ACHN (cell line): Measurements from ENCODE around the gene ANAPC15.
"Not testable (repeated sequence)": the region's sequence is repeated elsewhere in the genome, so short reads cannot be mapped to it uniquely, and the experiment has no call there.

ENCODE experiments used
- DNase-seq: peaks from one replicate; pipeline ENCODE4 v3.0.0-alpha.2; 2015
- in situ Hi-C: cut with HindIII; loops from 2 replicates; pipeline ENCODE4 v1.10.0; 2017; ENCODE audit warnings: low sequenced_read_pairs, low pct_ligation_motif_present, low pct_unique_long_range_greater_than_20kb

Gene ANAPC15

DNA sequence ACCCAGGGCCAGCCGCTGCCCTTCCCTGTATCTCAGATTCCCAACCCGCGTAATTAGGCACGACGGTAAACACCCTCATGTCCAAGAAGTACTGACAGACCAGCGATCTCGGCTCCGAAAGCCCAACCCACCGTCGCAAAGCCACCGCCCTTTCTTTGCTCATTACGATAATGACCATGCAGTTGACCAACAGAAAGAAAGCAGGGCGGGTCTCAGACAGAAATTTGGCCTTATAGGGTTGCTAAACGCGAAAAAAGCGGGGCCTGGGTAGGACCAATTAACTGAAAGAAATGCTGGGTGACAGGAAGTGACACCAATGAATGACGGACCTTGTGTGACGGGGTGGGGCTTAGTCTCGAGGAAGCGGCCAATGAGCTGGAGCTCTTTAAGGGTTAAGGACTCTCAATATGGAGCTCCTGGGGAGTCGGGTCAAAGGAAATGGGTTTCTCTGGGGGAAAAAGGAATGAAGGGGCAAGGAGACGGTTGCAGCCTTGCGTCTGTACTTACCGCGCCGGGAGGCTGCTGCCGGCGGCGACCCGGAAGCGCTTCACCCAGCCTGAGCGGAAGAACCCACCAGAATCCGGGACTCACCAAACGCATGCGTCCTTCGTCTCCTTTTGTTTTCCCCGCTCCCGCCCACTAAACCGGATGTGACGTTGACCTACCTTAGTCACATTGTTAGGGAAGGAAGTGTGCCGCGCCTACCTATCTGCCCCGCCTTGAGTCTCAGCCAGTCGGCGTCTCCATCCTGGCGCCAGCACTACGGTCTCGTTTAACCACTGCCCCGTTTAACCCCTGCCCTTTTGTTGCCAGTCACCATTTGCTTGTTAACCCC, at the start of gene ANAPC15:
Gene ANAPC15 (minus strand): TSS at position 553 of the 835 bp plus-strand sequence. CDS start 1,419 bp downstream, outside the sequence.
- in situ Hi-C loops = no loop called here
- DNase-seq = peak; percentile 99

DNA sequence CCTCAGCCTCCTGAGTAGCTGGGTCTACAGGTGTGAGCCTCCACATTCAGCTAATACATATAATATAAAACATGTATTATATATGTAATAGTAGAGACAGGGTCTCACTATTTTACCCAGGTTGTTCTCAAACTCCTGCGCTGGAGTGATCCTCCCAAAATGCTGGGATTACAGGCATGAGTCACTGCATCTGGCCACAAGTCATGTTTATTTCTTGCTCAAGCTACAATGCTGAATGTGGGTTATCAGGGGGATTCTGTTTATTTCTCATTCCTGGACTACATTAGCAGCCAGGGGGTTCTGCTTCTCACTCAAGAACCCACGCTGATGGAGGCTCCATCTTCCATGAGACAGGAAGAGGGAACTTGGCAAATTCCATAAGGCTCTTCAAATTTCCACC, 47.8 kb upstream of the ANAPC15 start:
- in situ Hi-C loops = no loop called here
- DNase-seq = no peak

DNA sequence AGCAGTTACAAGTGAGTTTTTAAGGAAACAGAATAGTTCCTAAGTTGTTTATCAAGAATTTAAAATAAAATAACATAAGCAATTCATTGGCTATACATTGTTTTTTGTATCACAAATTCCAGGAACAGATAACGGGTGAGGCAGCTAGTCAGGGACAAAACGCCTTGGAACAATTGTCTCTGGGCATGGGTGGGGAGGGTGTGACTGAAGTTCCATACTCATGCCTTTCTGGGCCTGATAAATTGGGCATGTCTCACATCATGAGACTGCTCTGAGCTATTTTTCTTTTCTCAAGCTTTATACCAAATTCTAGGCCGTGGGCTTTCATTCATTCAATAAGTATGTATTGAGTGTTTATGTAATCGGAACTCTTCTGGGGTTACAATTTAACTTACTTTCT, 44.6 kb upstream of the ANAPC15 start:
- in situ Hi-C loops = no loop called here
- no peak for DNase-seq

DNA sequence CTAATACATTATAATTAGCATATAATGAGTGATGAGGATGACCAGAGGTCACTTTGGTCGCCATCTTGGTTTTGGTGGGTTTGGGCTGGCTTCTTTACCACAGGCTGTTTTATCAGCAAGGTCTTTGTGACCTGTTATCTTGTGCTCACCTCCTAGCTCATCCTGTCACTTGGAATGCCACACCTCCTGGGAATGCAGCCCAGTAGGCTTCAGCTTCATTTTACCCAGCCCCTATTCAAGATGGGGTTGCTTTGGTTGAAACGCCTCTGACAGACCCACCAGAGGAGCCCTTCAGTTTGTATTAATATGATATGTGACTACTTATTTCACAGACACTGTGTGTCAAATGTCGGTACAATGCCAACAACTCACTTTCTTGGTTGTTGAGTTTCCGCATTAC, 43.3 kb upstream of the ANAPC15 start:
- in situ Hi-C loops = no loop called here
- DNase-seq = no peak

DNA sequence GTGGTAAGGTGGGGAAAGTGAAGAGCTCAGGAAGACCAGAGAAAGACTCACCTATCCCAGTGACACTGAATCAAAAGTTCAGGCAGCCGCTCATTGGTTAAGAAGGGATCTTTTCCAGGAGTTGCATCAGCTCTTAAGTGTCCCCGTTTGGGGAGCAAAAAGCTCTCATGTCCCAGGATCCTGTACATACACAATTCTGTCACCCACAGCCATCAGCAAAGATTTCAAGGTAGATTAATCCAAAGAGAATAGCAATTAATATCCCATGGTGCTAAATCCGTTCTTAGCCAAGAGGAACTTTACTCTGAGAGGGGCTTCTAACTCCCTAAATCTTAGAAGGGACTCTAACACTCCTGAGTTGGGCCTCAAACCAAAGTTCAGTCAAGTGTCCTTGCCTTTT, 42.3 kb upstream of the ANAPC15 start:
- in situ Hi-C loops = no loop called here
- no peak for DNase-seq

- DNase-seq, in situ Hi-C loops: not testable (repeated sequence)
These were observed 41.4 kb upstream of the ANAPC15 start for GRCh38 chr11:72153874-72154273.

DNA sequence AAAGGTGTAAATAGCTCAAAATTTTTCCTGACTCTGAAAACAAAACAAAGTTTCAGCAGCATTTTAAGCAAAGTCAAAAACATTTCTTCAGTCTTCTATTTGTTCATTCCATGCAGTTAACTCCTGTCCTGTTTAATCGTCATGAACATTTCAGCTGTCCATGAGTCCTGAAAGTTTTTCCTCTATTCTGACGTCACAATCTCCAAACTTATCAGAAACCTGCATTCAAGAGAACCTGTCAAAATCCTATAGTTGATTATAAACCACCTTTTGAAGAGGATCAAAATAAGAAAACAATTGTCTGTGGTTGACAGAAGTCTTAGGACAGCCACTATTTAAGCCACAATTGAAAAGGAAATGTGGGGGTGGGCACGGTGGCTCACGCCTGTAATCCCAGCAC, 38.4 kb upstream of the ANAPC15 start:
- in situ Hi-C loops = no loop called here
- no peak for DNase-seq

- in situ Hi-C loops = no loop called here
- DNase-seq = no peak
These were observed 34.1 kb upstream of the ANAPC15 start for GRCh38 chr11:72146625-72147024.

- in situ Hi-C loops = no loop called here
These were observed 32.5 kb upstream of the ANAPC15 start for GRCh38 chr11:72144807-72145565.

DNA sequence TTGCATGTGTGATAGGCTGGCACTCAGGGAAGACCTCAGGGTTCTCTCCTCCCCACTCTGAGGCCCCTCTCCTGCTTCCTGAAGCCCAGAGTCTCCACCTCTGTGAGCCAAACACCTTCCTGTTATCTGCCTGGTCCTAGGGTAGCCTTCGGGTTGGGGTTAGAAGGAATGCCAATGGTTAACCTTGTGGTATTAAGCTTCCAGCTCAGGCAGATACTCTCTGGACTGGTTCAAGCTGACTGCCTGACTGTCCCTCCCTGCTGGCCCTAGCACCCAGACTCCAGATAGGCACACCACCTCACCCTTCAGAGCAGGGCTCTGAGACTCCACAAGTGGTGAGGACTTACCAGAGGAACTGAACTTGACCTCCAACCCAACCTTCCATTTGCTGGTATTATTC, 30.0 kb upstream of the ANAPC15 start:
- peak; percentile 48 for DNase-seq
- in situ Hi-C loops = not testable (repeated sequence)

More at GRCh38 chr11:72144807-72145565, 32.5 kb upstream of the ANAPC15 start:
- DNase-seq = peak; percentile 95

- DNase-seq = peak; percentile 22
- in situ Hi-C loops = not testable (repeated sequence)
These were observed 29.6 kb upstream of the ANAPC15 start for GRCh38 chr11:72142086-72142485.

- in situ Hi-C loops = no loop called here
- DNase-seq = peak; percentile 92
These were observed 28.6 kb upstream of the ANAPC15 start for GRCh38 chr11:72141066-72141465.

DNA sequence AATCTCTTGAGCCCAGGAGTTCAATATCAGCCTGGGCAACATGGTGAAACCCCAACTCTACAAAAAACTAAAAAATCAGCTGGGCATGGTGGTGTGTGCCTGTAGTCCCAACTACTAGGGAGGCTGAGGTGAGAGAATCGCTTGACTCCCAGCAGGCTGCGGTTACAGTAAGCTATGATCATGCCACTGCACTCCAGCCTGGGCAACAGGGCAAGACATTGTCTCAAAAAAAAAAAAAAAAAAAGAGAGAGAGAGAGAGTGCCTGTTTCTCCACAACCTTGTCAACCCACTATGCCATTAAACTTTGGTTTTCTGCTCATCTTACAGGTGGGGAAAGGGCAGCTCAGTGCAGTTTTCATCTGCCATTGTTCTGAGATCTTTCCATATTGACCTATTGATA, 28.2 kb upstream of the ANAPC15 start:
- in situ Hi-C loops = no loop called here
- DNase-seq = peak; percentile 70

- in situ Hi-C loops = no loop called here
- DNase-seq = no peak
These were observed 27.0 kb upstream of the ANAPC15 start for GRCh38 chr11:72139500-72139899.

DNA sequence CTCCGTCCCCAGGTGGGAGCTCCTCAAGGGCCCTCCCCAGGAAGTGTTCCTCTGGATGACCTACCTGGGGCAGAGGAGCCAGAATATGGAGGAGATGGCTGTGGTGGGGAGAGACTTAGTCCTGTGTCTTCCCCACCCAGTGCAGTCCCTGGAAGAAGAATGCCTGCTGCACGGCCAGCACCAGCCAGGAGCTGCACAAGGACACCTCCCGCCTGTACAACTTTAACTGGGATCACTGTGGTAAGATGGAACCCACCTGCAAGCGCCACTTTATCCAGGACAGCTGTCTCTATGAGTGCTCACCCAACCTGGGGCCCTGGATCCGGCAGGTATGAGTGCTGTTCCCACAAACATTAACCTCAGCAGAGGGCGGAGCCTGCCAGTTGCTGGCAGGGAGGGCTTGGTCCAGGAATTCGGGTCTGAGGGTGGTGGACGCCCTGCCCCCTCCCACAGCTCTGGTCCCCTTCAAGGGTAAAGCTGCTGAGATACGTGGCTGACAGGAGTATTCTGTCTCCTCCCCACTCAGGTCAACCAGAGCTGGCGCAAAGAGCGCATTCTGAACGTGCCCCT, 26.4 kb upstream of the ANAPC15 start:
- in situ Hi-C loops = no loop called here
- no peak for DNase-seq

GRCh38 chr11:72136684-72137262, 24.3 kb upstream of the ANAPC15 start:
- in situ Hi-C loops = no loop called here
- no peak for DNase-seq

DNA sequence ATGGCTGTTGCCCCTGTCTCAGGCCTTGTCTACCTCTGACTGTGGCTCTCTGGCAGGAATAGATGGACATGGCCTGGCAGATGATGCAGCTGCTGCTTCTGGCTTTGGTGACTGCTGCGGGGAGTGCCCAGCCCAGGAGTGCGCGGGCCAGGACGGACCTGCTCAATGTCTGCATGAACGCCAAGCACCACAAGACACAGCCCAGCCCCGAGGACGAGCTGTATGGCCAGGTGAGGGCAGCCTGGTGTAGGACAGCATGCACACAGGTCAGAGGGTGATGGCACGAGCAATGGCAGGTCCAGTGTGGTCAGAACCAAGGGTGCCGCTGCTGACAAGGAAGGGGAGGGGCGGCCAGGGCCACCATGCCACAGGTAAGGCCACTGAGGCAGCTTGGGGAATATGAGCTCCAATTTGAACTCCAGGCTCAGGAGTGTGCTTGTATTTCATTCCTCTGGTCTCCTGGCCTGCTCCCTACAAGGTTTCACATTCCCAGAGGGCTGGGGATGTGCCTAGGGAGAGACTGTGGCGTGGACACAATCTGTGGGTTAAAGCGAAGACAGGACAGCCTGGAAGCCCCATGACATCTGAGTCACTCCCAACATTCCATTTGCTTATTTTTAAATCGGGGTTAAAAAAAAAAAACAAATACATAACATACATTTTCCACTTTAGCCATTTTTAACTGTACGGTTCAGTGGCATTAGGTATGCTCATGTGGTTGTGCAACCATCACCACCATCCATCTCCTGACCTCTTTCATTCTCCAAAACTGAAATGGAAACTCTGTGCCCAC, 23.6 kb upstream of the ANAPC15 start:
- DNase-seq = no peak
- in situ Hi-C loops = no loop called here

DNA sequence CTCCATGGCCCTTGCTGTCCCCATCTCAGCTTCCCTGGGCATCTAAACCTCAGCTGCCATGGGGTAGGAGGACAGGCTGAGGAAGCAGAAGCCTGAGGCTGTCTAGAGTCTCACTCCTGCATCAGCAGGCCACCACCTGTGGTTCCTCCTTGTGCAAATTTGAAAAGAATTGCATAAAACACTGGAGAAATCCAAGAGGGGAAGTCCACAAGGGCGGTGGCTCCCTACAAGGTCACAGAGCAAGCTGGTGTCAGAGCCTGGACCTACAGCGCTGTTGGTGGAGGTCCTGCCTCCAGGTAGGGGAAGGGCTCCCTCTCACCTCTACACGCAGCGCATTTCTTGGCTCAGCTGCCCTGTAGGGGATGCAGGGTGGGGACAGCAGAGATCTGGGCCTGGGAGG, 23.0 kb upstream of the ANAPC15 start, which contains the start of gene FOLR3:
Gene FOLR3 (plus strand): TSS at position 253 of the 400 bp plus-strand sequence. CDS start 228 bp downstream, outside the sequence.
- DNase-seq, in situ Hi-C loops: not testable (repeated sequence)
